NT2/D1 (cell line): ENCODE data around the gene ZBTB20.
"Not testable (repeated sequence)": the region's sequence is repeated elsewhere in the genome, so short reads cannot be mapped to it uniquely, and the experiment has no call there.

Experiments
- DNase-seq: peaks from one replicate; pipeline ENCODE4 v3.0.0-alpha.2; 2011; ENCODE audit warnings: low read depth, low spot score
- H3K27me3 ChIP-seq: 2 replicates; pipeline ENCODE4 v1.6.0; 2011; ENCODE audit warnings: mild to moderate bottlenecking; ENCODE audit not compliant: insufficient read length, insufficient read depth
- H3K36me3 ChIP-seq: 2 replicates; pipeline ENCODE4 v1.6.1; 2011; ENCODE audit warnings: mild to moderate bottlenecking, low read length, mixed read lengths; ENCODE audit not compliant: insufficient read depth, insufficient read length
- H3K4me1 ChIP-seq: 2 replicates; pipeline ENCODE4 v1.5.1; 2011; ENCODE audit not compliant: insufficient read depth, insufficient read length
- H3K4me3 ChIP-seq: 2 replicates; pipeline ENCODE4 v1.5.1; 2011; ENCODE audit warnings: low read depth; ENCODE audit not compliant: insufficient read length
- H3K9ac ChIP-seq: 2 replicates; pipeline ENCODE4 v1.6.0; 2011; ENCODE audit warnings: low read depth; ENCODE audit not compliant: insufficient read length
- H3K9me3 ChIP-seq: 2 replicates; pipeline ENCODE4 v1.5.1; 2011; ENCODE audit warnings: mild to moderate bottlenecking, low read length; ENCODE audit not compliant: insufficient read depth
- SUZ12 ChIP-seq: IDR thresholded peaks from 2 replicates; pipeline ENCODE4 v1.6.1; 2011; ENCODE audit not compliant: insufficient read length, insufficient read depth; ENCODE audit errors: extremely low read depth
- YY1 ChIP-seq: IDR thresholded peaks from 2 replicates; pipeline ENCODE4 v1.6.1; 2011; ENCODE audit not compliant: insufficient read length, insufficient read depth
- ZNF274 ChIP-seq: IDR thresholded peaks from 2 replicates; pipeline ENCODE4 v1.6.1; 2011; ENCODE audit warnings: mild to moderate bottlenecking, low read depth, low read length

Gene ZBTB20

DNA sequence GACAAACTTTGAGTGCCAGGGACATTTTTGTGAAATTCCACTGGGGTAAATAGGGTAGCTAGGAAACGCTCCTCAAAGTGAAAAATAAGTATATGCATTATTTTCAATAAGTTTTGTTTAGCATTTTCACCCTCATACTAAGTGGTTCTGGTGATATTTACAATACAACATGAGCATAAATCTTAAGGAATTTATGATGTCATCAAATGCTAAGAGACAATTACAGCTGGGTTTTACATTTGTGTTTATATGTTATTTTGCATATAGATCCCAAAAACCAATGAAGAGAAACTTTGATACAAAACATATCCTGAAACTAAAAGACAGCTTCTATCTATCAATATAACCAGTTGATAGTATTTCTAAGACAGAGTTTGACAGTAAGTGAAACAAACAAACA lies 323.1 kb downstream of the ZBTB20 start:
- Histone ChIP-seq H3K4me1 (no peaks in the 10 kb centered on the region), H3K27me3 (no peaks in the 10 kb centered on the region), H3K9ac (no peak overlapping the region), H3K36me3 (no peaks in the 10 kb centered on the region), H3K9me3 (no peaks in the 10 kb centered on the region), H3K4me3 (no peak overlapping the region)
- DNase-seq = no peak
- TF ChIP-seq YY1 (no peak), ZNF274 (no peak), SUZ12 (no peak)

GRCh38 chr3:114823061-114823460 lies 324.0 kb downstream of the ZBTB20 start:
- Histone ChIP-seq H3K36me3 (no peaks in the 10 kb centered on the region), H3K4me1 (no peaks in the 10 kb centered on the region), H3K9ac (no peak overlapping the region), H3K27me3 (no peaks in the 10 kb centered on the region), H3K4me3 (no peak overlapping the region), H3K9me3 (no peaks in the 10 kb centered on the region)
- TF ChIP-seq YY1 = no peak
- no peak for TF ChIP-seq SUZ12
- no peak for TF ChIP-seq ZNF274
- no peak for DNase-seq

DNA sequence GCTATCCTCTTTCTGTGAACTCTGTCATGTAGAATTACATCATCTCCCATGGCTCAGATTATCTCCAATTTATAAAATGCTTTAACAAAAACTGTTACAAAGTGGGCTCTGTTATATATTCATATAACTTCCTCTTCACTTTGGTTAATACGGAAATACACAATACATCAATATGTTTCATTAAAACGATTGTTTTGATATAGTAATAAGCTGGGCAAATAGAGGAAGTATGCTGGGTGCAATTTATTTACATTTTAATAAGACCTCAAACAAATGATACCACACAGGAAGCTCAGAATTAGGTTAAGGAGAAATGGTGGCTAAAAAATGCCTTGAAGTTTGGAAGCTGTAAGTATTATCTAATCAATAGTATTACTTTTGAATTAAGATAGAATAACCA lies 331.0 kb downstream of the ZBTB20 start:
- Histone ChIP-seq H3K27me3 (no peaks in the 10 kb centered on the region), H3K4me1 (no peaks in the 10 kb centered on the region), H3K4me3 (no peak overlapping the region), H3K36me3 (no peaks in the 10 kb centered on the region), H3K9ac (no peak overlapping the region), H3K9me3 (no peaks in the 10 kb centered on the region)
- TF ChIP-seq SUZ12 (no peak), ZNF274 (no peak), YY1 (no peak)
- DNase-seq = no peak

DNA sequence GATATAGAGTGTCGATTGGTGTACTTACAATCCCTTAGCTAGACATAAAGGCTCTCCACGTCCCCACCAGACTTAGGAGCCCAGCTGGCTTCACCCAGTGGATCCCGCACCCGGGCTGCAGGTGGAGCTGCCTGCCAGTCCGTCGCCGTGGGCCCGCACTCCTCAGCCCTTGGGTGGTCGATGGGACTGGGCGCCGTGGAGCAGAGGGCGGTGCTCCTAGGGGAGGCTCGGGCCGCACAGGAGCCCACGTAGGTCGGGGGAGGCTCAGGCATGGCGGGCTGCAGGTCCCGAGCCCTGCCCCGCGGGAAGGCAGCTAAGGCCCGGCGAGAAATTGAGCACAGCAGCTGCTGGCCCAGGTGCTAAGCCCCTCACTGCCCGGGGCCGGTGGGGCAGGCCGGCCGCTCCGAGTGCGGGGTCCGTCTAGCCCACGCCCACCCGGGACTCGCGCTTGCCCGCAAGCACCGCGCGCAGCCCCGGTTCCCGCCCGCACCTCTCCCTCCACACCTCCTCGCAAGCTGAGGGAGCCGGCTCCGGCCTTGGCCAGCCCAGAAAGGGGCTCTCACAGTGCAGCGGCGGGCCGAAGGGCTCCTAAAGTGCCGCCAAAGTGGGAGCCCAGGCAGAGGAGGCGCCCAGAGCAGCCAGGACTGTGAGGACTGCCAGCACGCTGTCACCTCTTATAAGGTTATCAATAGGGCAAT lies 334.4 kb downstream of the ZBTB20 start:
- not testable (repeated sequence) for H3K4me1 ChIP-seq, H3K27me3 ChIP-seq, H3K9ac ChIP-seq, H3K4me3 ChIP-seq, H3K9me3 ChIP-seq, H3K36me3 ChIP-seq, DNase-seq

GRCh38 chr3:114809668-114810413 lies 337.2 kb downstream of the ZBTB20 start:
- TF ChIP-seq SUZ12 (no peak), ZNF274 (no peak), YY1 (no peak)
- Histone ChIP-seq H3K4me1 (no peaks in the 10 kb centered on the region), H3K4me3 (no peak overlapping the region), H3K9ac (no peak overlapping the region), H3K36me3 (no peaks in the 10 kb centered on the region), H3K27me3 (no peaks in the 10 kb centered on the region), H3K9me3 (no peaks in the 10 kb centered on the region)
- DNase-seq = no peak

DNA sequence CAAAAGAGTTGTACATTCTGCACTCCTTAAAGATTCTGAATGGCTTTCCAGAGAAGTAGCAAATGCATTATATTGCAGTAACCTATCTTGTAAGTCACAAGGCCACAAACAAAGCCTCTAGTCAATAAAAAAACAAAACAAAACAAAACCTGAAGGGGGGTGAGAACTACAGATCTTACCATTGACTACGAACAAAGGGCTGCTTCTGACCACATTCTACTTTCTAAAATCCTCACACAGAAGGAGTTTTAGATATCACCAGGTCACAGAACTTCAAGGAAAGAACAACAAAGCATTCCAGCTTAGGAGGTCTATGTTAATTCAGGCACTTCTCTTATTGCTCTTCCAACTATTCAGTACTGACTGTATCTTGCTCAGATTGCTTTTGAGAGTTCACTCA lies 343.0 kb downstream of the ZBTB20 start:
- Histone ChIP-seq H3K27me3 (no peaks in the 10 kb centered on the region), H3K4me1 (no peaks in the 10 kb centered on the region), H3K36me3 (no peaks in the 10 kb centered on the region), H3K9me3 (no peaks in the 10 kb centered on the region), H3K9ac (no peak overlapping the region), H3K4me3 (no peak overlapping the region)
- TF ChIP-seq YY1 (no peak), ZNF274 (no peak), SUZ12 (no peak)
- no peak for DNase-seq

- Histone ChIP-seq H3K4me1 (no peaks in the 10 kb centered on the region), H3K36me3 (no peaks in the 10 kb centered on the region), H3K9me3 (no peaks in the 10 kb centered on the region), H3K4me3 (no peak overlapping the region), H3K27me3 (no peaks in the 10 kb centered on the region), H3K9ac (no peak overlapping the region)
- no peak for TF ChIP-seq YY1
- no peak for DNase-seq
These were observed 343.9 kb downstream of the ZBTB20 start for GRCh38 chr3:114803042-114803695.
